Brain pericyte (primary cell): Measurements from ENCODE around the gene TMF1.

Experiments used
- DNase-seq: peaks from one replicate; pipeline ENCODE4 v3.0.0-alpha.2; 2012; ENCODE audit warnings: low read depth, low spot score

Gene TMF1

DNA sequence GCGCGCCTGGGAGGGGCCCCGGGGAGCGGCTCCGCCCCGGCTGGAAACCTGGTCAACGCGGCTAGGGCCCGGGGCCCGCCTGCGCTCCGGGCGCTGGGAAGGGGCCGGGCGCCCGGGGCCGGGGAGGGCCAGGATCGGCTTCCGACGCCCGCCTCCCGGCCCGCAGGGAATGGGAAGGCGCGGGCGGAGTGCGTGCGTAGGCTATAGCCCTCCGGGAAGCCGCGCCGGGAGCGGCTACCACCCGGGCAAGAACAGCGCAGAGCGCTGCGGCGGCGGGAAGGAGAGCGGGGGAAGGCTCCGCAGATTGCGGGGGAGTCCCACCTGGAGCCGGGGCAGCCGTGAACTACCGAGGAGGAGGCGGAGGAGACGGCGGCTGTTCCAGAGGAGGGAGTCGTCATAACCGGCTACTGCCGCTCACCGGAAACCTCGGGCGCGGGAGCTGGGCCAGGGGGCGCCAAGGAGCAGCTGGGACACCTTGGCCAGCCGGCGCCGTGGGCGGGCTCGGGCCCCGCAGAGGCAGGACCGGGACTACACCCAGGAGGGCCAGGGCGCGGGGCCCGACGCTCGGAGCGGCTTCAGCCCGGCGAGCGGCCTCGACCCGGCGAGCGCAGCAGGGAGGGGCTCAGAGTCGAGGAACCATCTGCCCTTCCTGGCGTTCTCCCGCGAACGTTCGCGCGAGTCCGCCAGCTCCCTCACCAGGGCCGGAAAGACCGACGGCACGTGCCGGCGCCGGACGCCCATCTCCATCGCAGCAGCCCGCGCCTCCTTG, 38.7 kb downstream of the TMF1 start, which contains the start of gene EOGT:
EOGT (minus strand) TSS at position 432 of the 769 bp plus-strand sequence. CDS start 3,838 bp downstream, outside the sequence.
- DNase-seq: peak; percentile 40

DNA sequence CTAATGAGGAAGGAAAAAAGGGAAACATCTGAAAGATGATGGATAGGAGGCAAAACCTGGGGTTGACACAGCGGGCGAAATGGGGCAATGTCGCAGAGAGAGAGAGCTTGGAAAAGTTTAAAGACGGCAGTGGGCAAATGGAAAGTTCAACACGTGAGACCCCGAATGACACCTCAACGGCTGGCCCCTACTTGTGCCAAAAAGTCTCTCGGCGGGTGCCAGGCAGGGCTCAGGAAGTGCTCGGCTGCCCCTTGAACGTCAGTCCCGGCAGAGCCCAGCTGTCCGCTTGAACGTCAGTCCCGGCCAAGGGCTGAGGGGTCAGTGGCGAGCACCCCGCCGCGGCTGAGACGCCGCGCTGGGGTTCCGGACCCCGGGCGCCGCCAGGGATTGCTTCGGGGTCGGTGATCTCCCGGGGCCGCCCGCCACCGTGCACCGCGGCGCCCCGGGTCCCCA, 39.3 kb downstream of the TMF1 start:
- peak; percentile 18 for DNase-seq

DNA sequence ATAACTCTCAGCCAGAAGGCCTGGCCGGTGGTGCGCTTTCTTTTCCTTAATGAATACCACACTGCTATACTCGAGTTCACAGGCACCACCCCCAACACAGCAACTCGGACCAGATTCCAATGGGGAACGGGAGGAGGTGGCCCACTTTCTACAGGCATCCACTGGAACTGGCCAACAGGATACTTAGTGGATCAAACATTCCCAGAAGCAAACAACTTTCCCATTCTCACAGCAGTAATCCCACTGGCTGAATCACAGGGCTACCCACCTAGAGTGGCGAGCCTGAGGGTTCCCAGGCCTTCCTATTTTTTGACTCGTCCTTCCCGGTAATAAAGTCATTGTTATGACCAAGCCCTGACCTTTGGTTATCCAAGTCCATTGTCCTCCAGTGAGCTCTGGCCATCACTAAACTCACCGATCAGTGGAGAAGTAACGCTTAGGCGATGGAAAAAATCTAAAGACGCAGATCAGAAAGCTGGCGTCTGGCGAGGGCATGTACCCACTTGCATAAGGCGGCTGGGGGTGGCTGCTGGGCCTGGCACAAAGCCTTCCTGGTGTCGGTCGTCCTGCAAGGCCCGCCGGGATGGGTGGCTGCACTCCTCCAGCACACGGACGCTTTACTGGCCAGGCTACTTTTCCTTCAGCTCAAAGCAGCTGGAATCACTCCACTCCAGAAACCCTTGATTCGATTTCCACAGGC, 39.9 kb downstream of the TMF1 start:
- no peak for DNase-seq

DNA sequence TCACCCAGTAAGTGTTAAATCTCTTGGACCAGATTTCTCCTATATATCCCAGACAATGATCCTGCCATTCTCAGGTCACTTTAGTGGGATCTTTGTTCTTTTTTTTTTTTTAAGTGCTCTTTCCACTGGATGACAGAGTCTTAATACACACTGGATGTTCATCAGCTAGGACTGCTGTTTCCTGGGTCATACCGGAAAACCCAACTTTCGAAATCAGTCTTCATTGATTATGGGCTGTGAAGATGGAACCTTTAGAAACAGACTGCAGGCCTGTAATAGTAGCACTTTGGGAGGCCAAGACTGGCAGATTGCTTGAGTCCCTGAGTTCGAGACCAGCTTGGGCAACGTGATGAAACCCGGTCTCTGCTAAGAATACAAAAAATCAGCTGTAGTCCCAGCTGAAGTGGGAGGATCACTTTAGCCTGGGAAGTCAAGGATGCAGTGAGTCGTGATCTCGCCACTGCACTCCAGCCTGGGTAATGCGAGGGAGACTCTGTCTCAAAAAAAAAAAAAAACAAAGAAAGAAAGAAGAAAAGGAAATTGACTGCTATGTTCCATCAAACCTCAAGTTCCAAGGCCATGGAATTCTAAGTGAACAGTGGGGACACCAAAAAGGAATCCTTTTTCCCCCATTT, 40.9 kb downstream of the TMF1 start:
- no peak for DNase-seq

DNA sequence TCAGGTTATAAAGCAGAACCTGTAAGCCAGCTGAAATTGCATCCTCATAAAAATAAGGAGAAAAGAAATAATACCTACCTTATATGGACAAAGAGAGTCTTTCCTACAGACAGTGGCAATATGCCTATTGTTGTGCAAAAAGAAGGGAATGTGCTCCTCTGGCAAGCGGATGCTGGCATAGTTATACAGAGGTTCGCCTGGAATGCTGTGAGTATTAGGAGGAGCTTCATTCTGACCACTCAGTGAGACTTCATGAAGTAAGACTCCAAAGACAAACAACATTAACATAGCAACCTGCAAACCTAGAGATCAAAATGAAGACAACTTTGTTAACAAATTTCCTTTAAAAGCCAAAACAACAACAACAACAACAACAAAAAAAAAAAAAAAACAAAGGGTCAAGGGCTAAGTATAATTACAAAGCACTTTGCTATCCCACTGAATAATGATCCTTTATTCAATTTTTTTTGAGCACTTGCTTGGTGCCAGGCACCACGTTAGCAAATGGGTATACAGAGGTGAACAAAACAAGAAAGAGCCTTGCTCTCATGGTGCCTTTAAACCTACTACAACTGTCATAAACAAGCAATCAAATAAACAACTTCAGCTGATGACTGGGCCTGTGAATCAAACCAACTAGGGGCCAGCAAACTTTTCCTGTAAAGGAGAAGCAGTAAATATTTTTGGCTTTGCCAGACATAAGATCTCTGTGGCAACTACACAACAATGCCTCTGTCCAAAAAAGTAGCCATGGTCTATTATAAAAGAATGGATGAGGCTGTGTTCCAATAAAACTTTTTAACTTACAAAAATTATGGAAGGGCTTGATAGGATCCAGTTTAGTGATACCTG, 42.3 kb downstream of the TMF1 start:
- no peak for DNase-seq

DNA sequence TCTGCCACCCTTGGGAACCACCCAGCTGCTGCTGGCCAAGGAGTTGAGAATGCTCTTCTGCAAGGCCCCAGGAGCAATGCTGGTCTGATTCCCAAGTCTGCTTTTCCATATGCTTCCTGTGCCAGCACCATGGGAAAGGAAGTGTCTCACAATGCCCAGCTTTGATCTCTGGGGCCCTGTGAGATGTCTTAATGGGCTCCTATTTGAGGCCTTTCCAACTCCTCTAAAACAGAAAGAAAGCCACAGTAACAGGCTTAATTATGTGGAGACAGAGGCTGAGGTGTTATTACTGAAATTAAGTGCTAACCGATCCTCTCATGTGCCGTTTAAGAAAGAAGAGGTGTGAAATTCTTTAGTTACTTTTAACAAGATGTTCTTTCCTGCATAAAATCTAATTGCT, 43.2 kb downstream of the TMF1 start:
- DNase-seq: no peak

DNA sequence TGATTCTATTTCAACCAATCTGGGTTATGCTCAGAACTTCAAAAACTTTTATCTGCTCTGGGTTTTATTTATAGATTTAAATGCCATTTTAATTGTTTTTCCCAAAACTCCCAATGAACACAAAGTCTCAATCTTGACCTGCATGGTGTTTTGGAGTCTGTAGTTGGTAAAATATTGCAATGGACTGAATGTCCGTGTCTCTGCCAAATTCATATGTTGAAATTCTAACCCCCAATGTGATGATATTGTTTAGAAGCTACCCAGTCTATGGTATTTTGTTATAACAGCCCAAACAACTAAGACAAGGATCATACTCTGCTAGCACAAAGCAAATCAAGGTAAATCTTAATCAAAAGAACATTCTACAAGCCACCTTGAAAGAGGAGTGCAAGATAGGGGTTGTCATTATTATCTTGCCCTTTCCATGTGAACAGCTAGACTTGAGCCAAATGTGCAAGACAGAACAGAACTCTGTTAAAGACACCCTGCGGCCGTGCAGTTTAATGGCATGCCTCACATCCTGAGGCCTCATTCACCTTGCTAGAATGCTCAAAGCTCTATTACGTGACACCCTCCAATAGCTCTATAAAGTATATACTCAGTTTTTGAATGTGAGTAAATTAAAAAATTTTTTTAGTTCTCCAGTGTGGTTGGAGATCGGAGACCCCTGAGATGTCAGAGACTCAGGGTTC, 46.2 kb downstream of the TMF1 start:
- DNase-seq: no peak

DNA sequence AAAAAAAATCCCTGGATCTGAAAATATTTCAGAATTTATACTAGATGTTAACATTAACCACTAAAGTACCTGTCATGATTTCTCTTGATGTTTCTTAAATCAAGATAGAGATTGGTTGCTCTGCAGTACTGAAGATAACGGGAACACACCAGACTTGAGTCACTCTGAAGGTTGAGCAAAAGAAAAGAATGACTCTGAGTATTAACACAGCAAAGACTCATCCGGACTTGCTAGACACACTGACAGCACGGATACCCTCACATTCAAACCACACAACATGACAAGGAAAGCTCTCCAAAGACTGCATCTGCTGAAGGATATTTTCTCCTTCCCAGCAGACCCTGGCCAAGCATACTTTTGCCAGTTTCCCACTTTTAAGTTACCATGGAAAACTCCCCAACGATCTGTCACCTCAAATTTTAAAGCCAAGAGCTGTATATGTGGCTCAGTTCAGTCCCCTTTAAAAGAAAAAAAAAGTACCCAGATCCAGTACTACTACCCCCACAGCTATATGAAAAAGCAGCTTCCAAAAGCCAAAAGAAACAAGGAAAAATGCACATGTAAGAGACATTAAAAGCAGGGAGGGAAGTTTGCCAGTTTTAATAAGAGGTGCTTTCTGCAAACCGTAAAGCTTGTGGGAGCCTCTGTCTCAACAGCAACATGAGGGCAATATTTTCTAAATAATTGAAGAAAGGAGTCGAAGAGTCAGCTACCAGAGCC, 46.9 kb downstream of the TMF1 start:
- no peak for DNase-seq

DNA sequence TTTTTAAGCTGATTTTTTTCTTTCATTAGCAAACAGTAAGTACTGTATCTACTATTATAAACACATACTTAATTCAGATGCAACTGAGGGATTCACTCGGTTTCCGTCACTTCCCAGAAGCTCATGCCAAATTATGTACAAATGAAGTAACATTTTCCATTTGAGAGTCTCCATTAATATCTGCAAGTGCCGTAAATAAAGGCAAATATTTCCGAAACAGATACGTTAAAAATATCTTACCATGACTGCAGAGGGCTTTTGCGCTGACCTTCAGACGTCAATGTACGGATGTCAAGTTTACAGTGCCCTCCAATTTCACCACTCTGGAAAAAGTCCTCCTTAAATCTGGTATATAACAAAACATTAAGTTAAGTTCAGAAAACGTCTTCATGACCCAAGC, 48.0 kb downstream of the TMF1 start:
- DNase-seq: no peak

DNA sequence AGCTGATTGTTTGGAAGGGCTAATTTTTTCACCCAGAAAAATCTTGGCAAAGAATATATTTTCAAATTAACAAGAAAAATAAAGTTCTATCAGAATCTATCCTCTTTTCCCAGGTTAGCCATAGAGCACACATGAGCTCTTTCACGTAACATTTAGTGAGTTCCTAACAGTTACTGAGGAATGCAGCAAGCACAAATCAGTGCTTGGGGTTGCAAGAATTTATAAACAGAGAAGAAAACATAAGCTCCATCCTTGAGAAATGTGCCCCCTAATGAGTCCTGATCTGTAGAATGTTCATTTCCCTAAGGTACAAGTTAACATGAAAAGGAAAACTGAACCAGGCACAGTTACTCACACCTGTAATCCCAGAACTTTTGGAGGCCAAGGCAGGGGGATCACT, 52.5 kb downstream of the TMF1 start:
- no peak for DNase-seq

DNA sequence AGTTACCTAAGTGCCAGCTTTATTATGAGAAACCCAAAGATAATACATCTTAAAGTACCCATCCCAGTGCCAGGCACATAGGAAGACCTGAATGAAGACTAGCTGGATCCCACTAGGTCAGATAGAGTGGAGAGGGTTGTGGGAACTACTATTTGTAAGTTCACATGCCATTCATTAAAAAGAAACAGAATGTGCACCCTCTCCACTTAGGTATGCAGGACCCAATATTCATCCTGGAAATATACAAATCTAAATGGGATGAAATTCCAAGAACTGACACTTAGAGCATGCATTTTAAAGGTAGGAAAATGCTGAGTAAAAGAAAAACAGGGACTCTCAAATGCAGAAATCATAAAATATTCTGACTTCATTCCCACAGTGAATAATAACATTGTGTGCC, 53.0 kb downstream of the TMF1 start:
- DNase-seq: no peak

DNA sequence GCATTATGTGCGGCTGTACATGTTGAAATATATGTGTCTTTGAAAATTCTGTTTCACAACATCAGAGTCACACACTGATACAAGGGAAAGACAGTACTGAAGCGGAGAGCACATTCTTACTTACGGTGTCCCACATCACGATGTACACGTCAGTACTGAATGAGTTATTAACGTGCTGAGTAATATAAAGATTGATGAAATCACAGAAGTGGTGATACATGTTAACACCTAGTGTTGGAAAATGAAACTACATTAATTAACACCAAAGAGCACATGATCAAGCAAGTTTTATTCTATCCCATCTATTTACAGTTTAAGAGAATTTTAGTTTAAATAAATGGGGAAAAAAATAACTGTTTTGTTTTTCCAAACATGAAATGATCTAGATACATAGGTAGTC, 54.2 kb downstream of the TMF1 start:
- DNase-seq: no peak

DNA sequence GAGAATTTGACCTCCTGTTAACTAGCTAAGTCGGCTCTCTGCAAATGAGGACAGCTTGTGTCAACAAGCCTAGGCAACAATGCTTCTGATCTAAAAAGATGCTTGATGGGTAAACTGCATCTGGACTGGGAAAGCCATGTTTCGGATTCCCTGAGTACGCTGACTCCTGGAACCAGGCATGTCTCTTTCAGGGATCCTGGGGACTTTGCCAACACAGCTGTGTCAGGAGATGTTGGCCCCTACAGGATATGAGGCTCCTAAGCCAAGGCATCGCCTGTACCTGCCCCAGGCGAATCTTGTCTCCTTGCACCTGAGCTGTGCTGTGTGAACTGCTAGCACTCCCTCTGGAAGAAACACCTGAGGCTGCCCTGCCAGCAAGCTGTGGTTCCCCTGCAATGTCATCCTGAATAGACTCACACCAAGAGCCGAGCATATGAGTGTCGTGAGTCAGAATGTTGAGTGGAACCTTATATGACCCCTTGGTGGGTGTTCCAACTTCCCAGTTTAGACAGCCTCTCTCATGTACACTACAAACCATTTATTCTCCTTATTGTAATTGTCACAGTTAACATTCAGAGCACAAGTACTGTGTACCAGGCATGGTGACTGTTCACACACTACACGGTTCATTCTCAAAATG, 55.7 kb downstream of the TMF1 start:
- no peak for DNase-seq

DNA sequence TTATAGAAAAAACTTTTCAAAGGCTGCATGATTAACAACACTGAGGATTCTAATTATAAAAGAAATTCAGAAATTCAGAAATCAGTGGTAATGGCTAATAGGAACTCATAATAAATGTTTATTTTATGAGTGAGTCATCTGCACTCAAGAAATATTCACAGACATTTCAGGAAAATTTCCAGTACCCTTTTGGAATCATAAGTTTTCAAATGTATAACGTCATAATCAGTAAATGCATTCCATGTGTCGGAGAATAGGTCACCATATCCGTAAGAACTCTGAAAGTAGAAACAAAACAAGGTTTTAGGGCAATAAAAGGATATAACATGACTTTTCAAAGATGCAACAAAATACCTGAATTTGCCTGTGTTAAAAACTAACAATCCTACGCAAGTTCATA, 63.4 kb downstream of the TMF1 start:
- DNase-seq: peak; percentile 34

DNA sequence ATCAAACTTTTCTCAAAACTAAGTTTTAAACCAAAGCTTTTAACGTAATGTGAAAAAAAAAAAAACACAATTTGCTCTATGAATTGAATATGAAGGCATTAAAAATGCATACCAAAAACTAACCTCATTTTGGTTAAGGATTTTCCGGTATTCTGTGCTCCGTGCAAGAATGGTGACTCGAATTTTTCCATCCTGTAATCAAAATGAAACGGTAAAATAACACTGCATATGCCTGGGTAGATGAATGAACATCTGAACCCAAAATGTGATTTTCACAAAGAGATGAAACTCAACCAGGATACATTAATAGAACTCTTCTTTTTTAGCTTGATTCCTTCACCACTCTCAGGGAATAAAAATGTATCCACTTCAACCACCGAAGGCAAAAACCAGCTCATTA, 64.8 kb downstream of the TMF1 start:
- DNase-seq: no peak

DNA sequence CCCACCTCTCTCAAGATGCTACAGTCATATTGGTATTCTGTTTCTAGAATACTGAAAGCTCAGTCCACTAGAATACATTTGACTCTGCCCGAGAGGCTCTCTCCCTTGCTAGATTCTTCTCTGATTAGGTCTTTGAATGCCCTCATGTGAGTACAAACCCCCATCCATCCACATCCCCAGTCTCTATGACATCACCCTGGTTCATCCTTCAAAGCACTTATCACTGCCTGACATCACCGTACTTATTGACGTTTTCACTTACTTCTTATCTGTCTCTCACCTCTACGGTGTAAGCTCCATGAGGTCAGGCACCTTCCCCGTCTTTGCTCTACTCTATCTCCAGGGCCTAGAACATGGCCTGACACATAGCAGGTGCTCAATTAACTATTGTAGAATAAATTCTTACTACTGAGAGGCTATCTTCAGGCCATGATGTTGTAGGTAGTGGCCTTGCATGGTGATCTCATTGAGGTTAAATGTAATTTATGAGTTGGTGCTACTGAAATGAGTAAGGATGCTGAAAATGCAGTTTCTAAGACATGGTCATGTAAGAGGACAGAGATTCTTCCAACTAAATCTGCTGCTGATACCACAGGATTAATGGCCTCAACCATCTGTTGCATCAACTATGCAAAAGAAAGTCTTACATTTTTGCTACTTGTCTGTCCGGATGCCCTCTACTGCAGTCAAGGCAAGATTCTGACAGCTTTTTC, 65.5 kb downstream of the TMF1 start:
- no peak for DNase-seq

DNA sequence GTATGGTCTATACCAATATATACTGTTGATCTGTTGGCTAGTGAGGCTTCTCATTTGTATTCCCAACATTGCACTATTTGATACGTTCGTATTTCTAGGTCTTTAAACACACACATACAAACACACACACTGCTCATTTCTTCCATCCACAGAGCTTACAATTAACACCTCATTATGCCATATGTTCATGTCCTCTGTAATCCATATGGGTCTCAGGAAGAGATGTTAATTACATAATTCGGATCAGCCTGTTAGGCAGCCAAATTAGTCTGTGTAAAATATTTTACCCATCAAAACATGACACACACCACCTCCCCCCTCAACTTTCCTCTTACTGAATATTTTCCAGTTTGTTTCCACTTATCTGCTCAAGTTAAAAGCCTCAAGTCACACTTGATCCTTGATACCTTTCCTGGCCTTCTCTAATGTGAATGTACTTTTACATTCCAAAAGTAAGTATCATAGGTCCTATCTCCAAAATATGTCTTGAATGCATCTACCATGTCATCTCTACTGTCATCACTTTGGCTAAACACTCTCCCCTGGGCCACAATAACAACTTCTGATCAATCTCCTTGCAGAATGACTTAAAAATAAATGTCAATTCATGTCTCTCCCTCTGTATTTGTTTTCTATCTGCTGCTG, 66.9 kb downstream of the TMF1 start:
- DNase-seq: no peak

DNA sequence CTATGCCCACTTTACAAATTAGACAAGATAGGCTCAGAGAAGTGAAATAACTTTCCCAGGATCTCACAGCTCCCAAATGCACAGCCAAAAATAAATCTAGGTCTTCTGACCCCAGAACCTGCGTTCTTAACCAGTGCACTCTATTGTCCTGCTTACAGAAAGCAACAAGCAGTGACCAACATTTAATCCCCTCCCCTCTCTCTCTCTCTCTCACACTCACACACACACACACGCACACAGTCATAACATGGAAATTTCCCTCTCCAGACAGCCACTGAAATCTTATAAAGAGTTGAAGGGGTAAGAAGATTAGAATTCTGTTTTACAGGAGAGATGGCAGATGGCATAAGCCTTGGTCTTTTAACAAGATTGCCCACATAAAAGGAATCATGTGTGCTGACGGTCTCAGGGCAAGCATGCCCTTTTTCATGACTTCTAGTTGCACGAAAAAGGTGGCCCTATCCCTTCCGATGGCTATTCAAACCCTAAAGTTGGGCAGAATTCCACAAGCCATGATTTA, 68.1 kb downstream of the TMF1 start:
- DNase-seq: no peak
